Measurements from ENCODE around the gene CLIP2. TPM values are rescaled to one million over a fixed set of nuclear protein-coding genes. Genes with fewer than 3 reads are reported as not detected.

The CLIP2 gene
- total and polyA plus RNA-seq, 2 of the 8 experiments (the other 6 are each of a cell fraction or from before 2014, with no cell fraction given), result 8.3 to 41.5 TPM

DNA sequence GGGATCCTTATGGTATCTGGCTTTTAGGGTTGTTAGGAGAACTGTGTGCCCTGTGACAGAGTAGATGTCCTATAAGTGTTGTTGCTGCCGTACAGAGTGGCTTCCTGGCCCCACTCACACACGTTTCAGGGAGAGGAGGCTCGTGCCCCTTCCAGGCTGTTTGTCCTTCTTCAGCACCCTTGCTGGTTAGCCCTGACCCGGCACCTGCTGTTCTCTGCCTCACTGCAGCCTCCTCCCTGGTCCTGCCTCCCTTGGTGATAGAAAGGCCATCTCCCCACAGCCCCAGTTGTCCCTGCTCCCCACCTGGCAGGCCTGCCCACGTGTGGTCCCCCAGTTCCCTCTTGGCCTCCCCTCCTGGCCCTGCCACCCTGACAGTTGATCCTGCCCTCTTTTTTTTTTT, 2.3 kb downstream of the CLIP2 start (continued):
- TF ChIP-seq CREB1 (IDR thresholded peaks at IDR 0.05) (no peak), KDM4A (IDR thresholded peaks at IDR 0.05; ENCODE audit: low read depth, low read length, severe bottlenecking) (no peak), SRF (IDR thresholded peaks at IDR 0.05; ENCODE audit: low read depth, low read length) (no peak)
